GM12801 (cell line): Measurements from ENCODE around the gene FHL2.

ENCODE experiments used
- CTCF ChIP-seq: IDR thresholded peaks from one replicate; pipeline ENCODE4 v1.5.1; 2011; ENCODE audit warnings: control low read depth; ENCODE audit not compliant: insufficient read length; ENCODE audit errors: extremely low read depth

Gene FHL2

GRCh38 chr2:105315314-105315713, 83.5 kb downstream of the FHL2 start:
- no peak for TF ChIP-seq CTCF

DNA sequence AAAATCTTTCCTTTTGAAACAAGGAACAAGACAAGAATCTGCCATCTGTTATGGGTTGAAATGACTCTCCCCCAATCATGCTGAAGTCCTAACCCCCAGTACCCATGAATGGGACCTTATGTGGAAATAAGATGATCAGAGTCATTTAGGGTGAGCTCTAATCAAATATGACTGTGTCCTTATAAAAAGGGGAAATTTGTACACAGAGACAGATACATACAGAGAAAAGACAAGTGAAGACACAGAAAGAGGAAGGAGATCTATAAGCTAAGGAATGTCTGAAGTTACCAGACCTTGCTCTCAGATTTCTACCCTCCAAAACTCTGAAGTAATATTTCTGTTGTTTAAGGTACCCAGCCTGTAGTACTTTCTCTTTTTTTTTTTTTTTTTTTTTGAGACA, 85.0 kb downstream of the FHL2 start:
- no peak for TF ChIP-seq CTCF
